GM19395 (cell line): Measurements from ENCODE around the gene TMED5.
"Not testable (repeated sequence)": the region's sequence is repeated elsewhere in the genome, so short reads cannot be mapped to it uniquely, and the experiment has no call there.

ENCODE experiments used
- ATAC-seq: cut with Tn5 transposase; IDR thresholded peaks from one replicate; pipeline ENCODE4 v1.9.1; 2021; ENCODE audit warnings: mild to moderate bottlenecking, moderate library complexity; ENCODE audit not compliant: unreplicated experiment

The TMED5 gene

GRCh38 chr1:93179886-93180722 is at the start of gene TMED5:
TSS of gene TMED5 (minus strand) at chr1:93180413. CDS start at chr1:93180242, 171 bp downstream.
- ATAC-seq = peak; percentile 86

- no peak for ATAC-seq
Measured at GRCh38 chr1:93223023-93223675, 42.9 kb upstream of the TMED5 start.

- ATAC-seq = no peak
Measured at GRCh38 chr1:93221913-93222312, 41.7 kb upstream of the TMED5 start.

GRCh38 chr1:93220716-93221115 is 40.5 kb upstream of the TMED5 start:
- ATAC-seq = not testable (repeated sequence)

- ATAC-seq = peak; percentile 68
Measured at GRCh38 chr1:93219443-93219842, 39.2 kb upstream of the TMED5 start.

- no peak for ATAC-seq
Measured at GRCh38 chr1:93215322-93215721, 35.1 kb upstream of the TMED5 start.

GRCh38 chr1:93207211-93207610 is 27.0 kb upstream of the TMED5 start:
- ATAC-seq = no peak

GRCh38 chr1:93206567-93206954 is 26.3 kb upstream of the TMED5 start:
- no peak for ATAC-seq

- no peak for ATAC-seq
Measured at GRCh38 chr1:93205892-93206566, 25.8 kb upstream of the TMED5 start.

- ATAC-seq = no peak
Measured at GRCh38 chr1:93200714-93201113, 20.5 kb upstream of the TMED5 start.

- ATAC-seq = no peak
Measured at GRCh38 chr1:93200086-93200620, 19.9 kb upstream of the TMED5 start.

- ATAC-seq = no peak
Measured at GRCh38 chr1:93199150-93199549, 18.9 kb upstream of the TMED5 start.

- ATAC-seq = no peak
Measured at GRCh38 chr1:93196591-93196990, 16.4 kb upstream of the TMED5 start.

- no peak for ATAC-seq
Measured at GRCh38 chr1:93194231-93194990, 14.2 kb upstream of the TMED5 start.

GRCh38 chr1:93190432-93190831 is 10.2 kb upstream of the TMED5 start:
- no peak for ATAC-seq

- ATAC-seq = no peak
Measured at GRCh38 chr1:93186667-93187066, 6.5 kb upstream of the TMED5 start.

- ATAC-seq = peak; percentile 18
Measured at GRCh38 chr1:93180723-93181613, 755 bp upstream of the TMED5 start, which contains the start of gene CCDC18. TSS of gene CCDC18 (plus strand) at chr1:93180724. CDS start at chr1:93183362, 2,638 bp downstream.

GRCh38 chr1:93178418-93178817 is 1.8 kb downstream of the TMED5 start:
- no peak for ATAC-seq

GRCh38 chr1:93177991-93178390 is 2.2 kb downstream of the TMED5 start:
- ATAC-seq = no peak

GRCh38 chr1:93174638-93175037 is 5.6 kb downstream of the TMED5 start:
- not testable (repeated sequence) for ATAC-seq
